Panc1 (cell line): ENCODE data around the gene ANKLE1.
A peak's percentile ranks its signal among the peaks of the same experiment; 100 is the strongest.

Experiments
- CTCF ChIP-seq: fragments of 450-650 bp; IDR thresholded peaks from 2 replicates; pipeline ENCODE4 v1.5.1; 2017; ENCODE audit warnings: mild to moderate bottlenecking
- POLR2AphosphoS5 ChIP-seq: IDR thresholded peaks from 2 replicates; pipeline ENCODE4 v1.6.1; 2012; ENCODE audit warnings: mild to moderate bottlenecking, low read depth, low read length, moderate library complexity
- REST ChIP-seq, 2 experiments: IDR thresholded peaks; 2 replicates each; pipeline ENCODE4 v1.6.1; 2011 to 2012; ENCODE audit warnings: low read depth in 2 of 2, control low read depth in 1 of 2, low read length in 1 of 2, mild to moderate bottlenecking in 1 of 2, moderate library complexity in 1 of 2; ENCODE audit not compliant: insufficient read depth in 1 of 2

- no peak for TF ChIP-seq CTCF
- no peak for TF ChIP-seq REST (IDR thresholded peaks at IDR 0.05; ENCODE audit: insufficient read depth in 1 of 2, low read depth in 2 of 2, low read length in 1 of 2)
- peak; percentile 13; the same call in 1 of the 2 replicates for TF ChIP-seq POLR2AphosphoS5
Measured at GRCh38 chr19:17236811-17237543, 44.7 kb upstream of the ANKLE1 start.
